ENCODE results near the gene NDUFB4. TPM values are rescaled to one million over a fixed set of nuclear protein-coding genes. Genes with fewer than 3 reads are reported as not detected.

NDUFB4 gene
- total and polyA plus RNA-seq, 2 donors (not counting 1 experiment from before 2014, with no cell fraction given), result 26.9 to 178 TPM

DNA sequence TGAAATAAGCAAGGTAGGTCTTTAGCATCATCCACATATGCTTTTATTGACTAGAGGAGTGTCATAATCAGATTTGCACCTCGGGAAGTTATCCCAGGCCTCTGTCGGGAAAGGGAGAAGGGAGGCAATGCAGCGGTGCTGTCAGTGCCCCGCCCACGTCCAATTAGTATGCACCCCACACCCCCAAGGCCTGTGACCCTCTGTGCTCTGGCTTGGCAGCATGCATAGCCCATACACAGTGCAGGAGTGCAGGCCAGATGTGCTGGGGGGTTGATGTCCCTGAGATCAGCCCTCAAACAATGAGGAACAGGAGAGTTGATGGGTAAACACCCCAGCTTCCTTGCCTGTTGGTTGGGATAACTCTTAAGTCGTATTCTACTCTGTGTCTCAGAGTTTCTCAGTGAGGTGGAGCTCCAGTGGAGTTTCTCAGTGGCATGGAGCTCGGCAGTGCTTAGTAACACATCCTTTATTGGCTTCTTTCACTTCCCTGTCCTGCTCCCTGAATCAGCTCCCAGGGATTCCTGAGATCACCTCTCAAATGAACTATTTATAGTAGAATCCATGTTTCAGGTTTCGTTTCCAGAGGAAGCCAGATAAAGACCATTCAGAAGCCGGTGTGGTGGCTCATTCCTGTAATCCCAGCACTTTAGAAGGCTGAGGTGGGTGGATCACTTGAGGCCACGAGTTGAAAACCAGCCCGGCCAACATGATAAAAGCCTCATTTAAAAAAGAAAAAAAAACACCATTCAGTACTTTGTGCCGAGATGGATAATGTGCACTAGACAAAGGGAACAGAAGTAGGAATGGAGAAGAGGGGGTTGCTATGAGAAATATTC is 26.7 kb upstream of the NDUFB4 start:
- no peak overlapping the region for H2AFZ ChIP-seq (ENCODE audit: low read length)

DNA sequence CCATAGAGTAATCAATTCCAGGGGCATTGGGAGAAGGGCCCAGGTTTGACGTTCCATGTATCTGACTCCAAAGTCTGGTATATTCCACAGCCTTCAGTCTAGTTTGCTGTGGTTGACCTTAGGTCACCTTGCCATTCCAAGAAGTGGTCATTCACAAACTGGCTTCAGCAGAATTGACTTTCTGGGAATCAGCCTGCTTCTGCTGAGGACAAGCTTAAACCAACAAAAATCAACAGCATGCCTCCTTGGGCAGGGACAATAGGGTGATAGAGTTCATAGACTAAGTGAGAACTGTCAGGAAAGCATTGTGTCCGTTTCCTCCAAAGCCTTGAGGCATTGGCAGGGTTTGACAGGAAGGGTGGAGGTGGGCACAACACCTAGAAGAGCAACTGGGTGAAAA is 24.1 kb upstream of the NDUFB4 start:
- no peak for TF ChIP-seq EZH2 (IDR thresholded peaks at IDR 0.05; ENCODE audit: low read length, missing control alignments)
- TF ChIP-seq, protein P1, sequence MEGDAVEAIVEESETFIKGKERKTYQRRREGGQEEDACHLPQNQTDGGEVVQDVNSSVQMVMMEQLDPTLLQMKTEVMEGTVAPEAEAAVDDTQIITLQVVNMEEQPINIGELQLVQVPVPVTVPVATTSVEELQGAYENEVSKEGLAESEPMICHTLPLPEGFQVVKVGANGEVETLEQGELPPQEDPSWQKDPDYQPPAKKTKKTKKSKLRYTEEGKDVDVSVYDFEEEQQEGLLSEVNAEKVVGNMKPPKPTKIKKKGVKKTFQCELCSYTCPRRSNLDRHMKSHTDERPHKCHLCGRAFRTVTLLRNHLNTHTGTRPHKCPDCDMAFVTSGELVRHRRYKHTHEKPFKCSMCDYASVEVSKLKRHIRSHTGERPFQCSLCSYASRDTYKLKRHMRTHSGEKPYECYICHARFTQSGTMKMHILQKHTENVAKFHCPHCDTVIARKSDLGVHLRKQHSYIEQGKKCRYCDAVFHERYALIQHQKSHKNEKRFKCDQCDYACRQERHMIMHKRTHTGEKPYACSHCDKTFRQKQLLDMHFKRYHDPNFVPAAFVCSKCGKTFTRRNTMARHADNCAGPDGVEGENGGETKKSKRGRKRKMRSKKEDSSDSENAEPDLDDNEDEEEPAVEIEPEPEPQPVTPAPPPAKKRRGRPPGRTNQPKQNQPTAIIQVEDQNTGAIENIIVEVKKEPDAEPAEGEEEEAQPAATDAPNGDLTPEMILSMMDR (conservative IDR thresholded peaks at IDR 0.05 in 1 of 2, IDR thresholded peaks at IDR 0.05 in 1 of 2; ENCODE audit: low read depth in 1 of 2, low read length in 2 of 2), result no peak

More for the DNA sequence above, 26.7 kb upstream of the NDUFB4 start:
- Histone ChIP-seq H3K36me3 (ENCODE audit: control insufficient read depth, insufficient read depth, low read length) (no peaks in the 10 kb centered on the region), H3K79me2 (ENCODE audit: control insufficient read depth, insufficient read depth, low read length) (no peaks in the 10 kb centered on the region), H4K20me1 (ENCODE audit: control insufficient read depth, extremely low read depth, insufficient read depth, low read length) (no peaks in the 10 kb centered on the region), H3K9ac (ENCODE audit: insufficient read depth, low read length) (no peak overlapping the region), H3K27me3 (ENCODE audit: control insufficient read depth, insufficient read depth, low read length) (no peaks in the 10 kb centered on the region), H3K4me2 (ENCODE audit: extremely low read depth, insufficient read depth, low read length) (no peak overlapping the region), H3K9me3 (ENCODE audit: control insufficient read depth, insufficient read depth, low read depth, low read length) (no peaks in the 10 kb centered on the region), H3K27ac (ENCODE audit: insufficient read depth, low read length) (no peak overlapping the region), H3K4me3 (replicated peaks in 1 of 4; ENCODE audit: control extremely low read depth in 1 of 4, insufficient read depth in 1 of 4, low read depth in 3 of 4, low read length in 4 of 4) (no peak overlapping the region), H3K4me1 (ENCODE audit: control insufficient read depth, extremely low read depth, insufficient read depth, low read length) (no peaks in the 10 kb centered on the region)
- TF ChIP-seq, protein P1 (conservative IDR thresholded peaks at IDR 0.05 in 1 of 2, IDR thresholded peaks at IDR 0.05 in 1 of 2; ENCODE audit: low read depth in 1 of 2, low read length in 2 of 2), result no peak
- TF ChIP-seq EZH2 (IDR thresholded peaks at IDR 0.05; ENCODE audit: low read length, missing control alignments), result no peak
- DNase-seq (ENCODE audit: low read depth in 2 of 2), result peak in 1 of 2 donors; percentile 78

DNA sequence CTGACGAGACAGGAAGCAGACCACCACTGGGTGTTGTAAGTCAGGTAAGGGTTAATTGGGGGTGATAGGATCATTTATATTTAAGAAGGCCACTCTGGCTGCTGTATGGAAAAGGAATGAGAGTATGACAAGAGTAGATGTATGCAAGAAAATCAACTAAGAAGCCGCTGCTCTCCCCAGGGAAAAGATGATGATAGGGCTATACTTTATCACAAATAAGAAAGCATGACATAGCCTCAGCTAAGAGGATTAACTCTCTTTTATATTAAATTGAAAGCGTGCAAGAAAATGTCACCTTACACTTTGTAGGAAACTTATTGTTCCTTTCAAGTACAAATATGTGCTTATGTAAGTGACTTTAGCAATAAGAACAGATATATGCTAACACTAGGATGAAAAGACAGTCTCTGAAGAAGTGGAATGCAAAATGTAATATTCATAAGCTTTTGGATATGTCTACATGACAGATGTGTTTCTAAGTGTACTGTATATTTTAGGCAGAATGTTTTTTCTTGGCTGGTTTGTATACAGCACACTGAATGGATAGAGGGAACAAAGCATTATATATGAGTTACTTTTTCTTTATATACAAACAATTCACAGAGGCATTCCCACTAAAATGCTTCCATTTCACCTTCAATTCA is 8.7 kb upstream of the NDUFB4 start:
- Histone ChIP-seq H3K4me2 (ENCODE audit: extremely low read depth, insufficient read depth, low read length) (no peak overlapping the region), H3K27ac (ENCODE audit: insufficient read depth, low read length) (no peak overlapping the region), H3K36me3 (ENCODE audit: control insufficient read depth, insufficient read depth, low read length) (no peaks in the 10 kb centered on the region), H3K79me2 (ENCODE audit: control insufficient read depth, insufficient read depth, low read length) (no peaks in the 10 kb centered on the region), H3K4me3 (replicated peaks in 1 of 4; ENCODE audit: control extremely low read depth in 1 of 4, insufficient read depth in 1 of 4, low read depth in 3 of 4, low read length in 4 of 4) (no peak overlapping the region), H2AFZ (ENCODE audit: low read length) (no peak overlapping the region), H3K4me1 (ENCODE audit: control insufficient read depth, extremely low read depth, insufficient read depth, low read length) (no peaks in the 10 kb centered on the region), H3K9ac (ENCODE audit: insufficient read depth, low read length) (no peak overlapping the region), H3K9me3 (ENCODE audit: control insufficient read depth, insufficient read depth, low read depth, low read length) (no peaks in the 10 kb centered on the region), H4K20me1 (ENCODE audit: control insufficient read depth, extremely low read depth, insufficient read depth, low read length) (no peaks in the 10 kb centered on the region), H3K27me3 (ENCODE audit: control insufficient read depth, insufficient read depth, low read length) (no peaks in the 10 kb centered on the region)
- TF ChIP-seq, protein P1 (conservative IDR thresholded peaks at IDR 0.05 in 1 of 2, IDR thresholded peaks at IDR 0.05 in 1 of 2; ENCODE audit: low read depth in 1 of 2, low read length in 2 of 2), result no peak
- no peak for TF ChIP-seq EZH2 (IDR thresholded peaks at IDR 0.05; ENCODE audit: low read length, missing control alignments)
- DNase-seq (ENCODE audit: low read depth in 2 of 2), result no peak

More for the DNA sequence above, 24.1 kb upstream of the NDUFB4 start:
- no peak overlapping the region for H2AFZ ChIP-seq (ENCODE audit: low read length)
- no peaks in the 10 kb centered on the region for H3K36me3 ChIP-seq (ENCODE audit: control insufficient read depth, insufficient read depth, low read length)
- H3K27me3 ChIP-seq (ENCODE audit: control insufficient read depth, insufficient read depth, low read length), result no peaks in the 10 kb centered on the region
- H3K4me1 ChIP-seq (ENCODE audit: control insufficient read depth, extremely low read depth, insufficient read depth, low read length), result no peaks in the 10 kb centered on the region
- H3K4me2 ChIP-seq (ENCODE audit: extremely low read depth, insufficient read depth, low read length), result no peak overlapping the region
- no peak overlapping the region for H3K27ac ChIP-seq (ENCODE audit: insufficient read depth, low read length)
- no peak for DNase-seq (ENCODE audit: low read depth in 2 of 2)
- H3K4me3 ChIP-seq (replicated peaks in 1 of 4; ENCODE audit: control extremely low read depth in 1 of 4, insufficient read depth in 1 of 4, low read depth in 3 of 4, low read length in 4 of 4), result no peak overlapping the region
- H4K20me1 ChIP-seq (ENCODE audit: control insufficient read depth, extremely low read depth, insufficient read depth, low read length), result no peaks in the 10 kb centered on the region
- H3K9ac ChIP-seq (ENCODE audit: insufficient read depth, low read length), result no peak overlapping the region
- H3K79me2 ChIP-seq (ENCODE audit: control insufficient read depth, insufficient read depth, low read length), result no peaks in the 10 kb centered on the region
- no peaks in the 10 kb centered on the region for H3K9me3 ChIP-seq (ENCODE audit: control insufficient read depth, insufficient read depth, low read depth, low read length)
